Upper lobe of right lung (tissue), 1 donor: ENCODE measurements around the gene UGT1A7. TPM values are rescaled to one million over a fixed set of nuclear protein-coding genes. Genes with fewer than 3 reads are reported as not detected.

Source experiments
- ATAC-seq: fragments of 200-7000 bp; cut with Tn5 transposase; one replicate; pipeline ENCODE4 v1.9.1; 2020; ENCODE audit warnings: mild to moderate bottlenecking, moderate library complexity
- DNase-seq: peaks from one replicate; pipeline ENCODE4 v3.0.0-alpha.2; 2020
- H3K27ac ChIP-seq: fragments of 200-600 bp; one replicate; pipeline ENCODE4 v1.8.0; 2022
- H3K27me3 ChIP-seq: fragments of 200-600 bp; one replicate; pipeline ENCODE4 v1.8.0; 2022; ENCODE audit warnings: mild to moderate bottlenecking
- H3K36me3 ChIP-seq: fragments of 200-600 bp; one replicate; pipeline ENCODE4 v1.8.0; 2022
- H3K4me1 ChIP-seq: fragments of 200-600 bp; one replicate; pipeline ENCODE4 v1.8.0; 2022
- H3K4me3 ChIP-seq: fragments of 200-600 bp; one replicate; pipeline ENCODE4 v1.8.0; 2022; ENCODE audit warnings: mild to moderate bottlenecking
- H3K9me3 ChIP-seq: fragments of 200-600 bp; one replicate; pipeline ENCODE4 v1.8.0; 2022
- CTCF ChIP-seq: fragments of 200-600 bp; IDR thresholded peaks from one replicate; pipeline ENCODE4 v1.8.0; 2022; ENCODE audit warnings: antibody characterized with exemption
- intact Hi-C: fragments of 100-400 bp; cut with DNase I; formaldehyde crosslinking; loops from one replicate; pipeline ENCODE4 v1.11.0; 2022
- total RNA-seq: library from RNA; stranded (reverse); fragmentation: NEBNext Ultra II Directional; extraction: Animal tissue kit (Norgen Biotek cat#: 25700); gene quantifications from one replicate; pipeline ENCODE4 v1.2.1, GENCODE V29; 2021
- donor health status: DM: no; HTN: yes; CAD: no; lungs with severe emphysema.

Gene UGT1A7
- total RNA-seq, 1 donor from 2014 or later = not detected

- Histone ChIP-seq H3K27ac (no peak overlapping the region), H3K9me3 (no peaks in the 10 kb centered on the region), H3K4me1 (no peaks in the 10 kb centered on the region), H3K4me3 (no peak overlapping the region), H3K27me3 (no peaks in the 10 kb centered on the region), H3K36me3 (no peaks in the 10 kb centered on the region)
- ATAC-seq (no peak), DNase-seq (peak; percentile 15)
- intact Hi-C loops = no loop called here
- TF ChIP-seq CTCF = no peak
Measured at GRCh38 chr2:233816334-233816733, 134.6 kb downstream of the UGT1A7 start.

- no peaks in the 10 kb centered on the region for H3K36me3 ChIP-seq
- TF ChIP-seq CTCF = no peak
- no peaks in the 10 kb centered on the region for H3K9me3 ChIP-seq
- intact Hi-C loops = no loop called here
- DNase-seq = peak; percentile 23
- H3K27ac ChIP-seq = no peak overlapping the region
- no peaks in the 10 kb centered on the region for H3K27me3 ChIP-seq
- no peak overlapping the region for H3K4me3 ChIP-seq
- ATAC-seq = no peak
- H3K4me1 ChIP-seq = no peaks in the 10 kb centered on the region
Measured at GRCh38 chr2:233816771-233817170, 135.1 kb downstream of the UGT1A7 start.

GRCh38 chr2:233817361-233817911 is 135.7 kb downstream of the UGT1A7 start:
- Histone ChIP-seq H3K27ac (no peak overlapping the region), H3K4me3 (no peak overlapping the region), H3K9me3 (no peaks in the 10 kb centered on the region), H3K27me3 (no peaks in the 10 kb centered on the region), H3K36me3 (no peaks in the 10 kb centered on the region), H3K4me1 (no peaks in the 10 kb centered on the region)
- intact Hi-C loops = no loop called here
- TF ChIP-seq CTCF = no peak
- ATAC-seq = no peak
- DNase-seq = peak; percentile 35

GRCh38 chr2:233817995-233818638 is 136.4 kb downstream of the UGT1A7 start:
- H3K27ac ChIP-seq = no peak overlapping the region
- H3K4me1 ChIP-seq = no peaks in the 10 kb centered on the region
- no peaks in the 10 kb centered on the region for H3K27me3 ChIP-seq
- no peak overlapping the region for H3K4me3 ChIP-seq
- no peak for ATAC-seq
- TF ChIP-seq CTCF = no peak
- DNase-seq = no peak
- intact Hi-C loops = no loop called here
- no peaks in the 10 kb centered on the region for H3K9me3 ChIP-seq
- H3K36me3 ChIP-seq = no peaks in the 10 kb centered on the region

GRCh38 chr2:233818639-233819621 is 137.2 kb downstream of the UGT1A7 start:
- ATAC-seq = no peak
- H3K27me3 ChIP-seq = no peaks in the 10 kb centered on the region
- no peaks in the 10 kb centered on the region for H3K9me3 ChIP-seq
- H3K36me3 ChIP-seq = no peaks in the 10 kb centered on the region
- no peak overlapping the region for H3K4me3 ChIP-seq
- intact Hi-C loops = no loop called here
- no peaks in the 10 kb centered on the region for H3K4me1 ChIP-seq
- DNase-seq = peak; percentile 44
- TF ChIP-seq CTCF = no peak
- no peak overlapping the region for H3K27ac ChIP-seq
